Astrocyte (in vitro differentiated cells and primary cell): ENCODE data around the gene NOX3.

Experiments used
- CTCF ChIP-seq: IDR thresholded peaks from 2 replicates; pipeline ENCODE4 v1.5.1; 2011; ENCODE audit warnings: low read depth, mild to moderate bottlenecking, inconsistent platforms, low read length, moderate library complexity; ENCODE audit not compliant: insufficient read depth
- EZH2 ChIP-seq: IDR thresholded peaks from 2 replicates; pipeline ENCODE4 v1.6.1; 2012; ENCODE audit warnings: mild to moderate bottlenecking, low read length, inconsistent platforms; ENCODE audit not compliant: insufficient read depth

- TF ChIP-seq CTCF (no peak), EZH2 (no peak)
Observed at GRCh38 chr6:155349129-155349528, 106.5 kb downstream of the NOX3 start.
